ENCODE measurements around the gene LRRK1. TPM values are rescaled to one million over a fixed set of nuclear protein-coding genes. Genes with fewer than 3 reads are reported as not detected.
A peak's percentile ranks its signal among the peaks of the same experiment; 100 is the strongest.

LRRK1 gene
- total and polyA plus RNA-seq, 2 of the 13 experiments (the other 11 are each of a cell fraction or from before 2014, with no cell fraction given), result 0.13 to 1.2 TPM

GRCh38 chr15:101063891-101064794, 145.0 kb downstream of the LRRK1 start:
- Histone ChIP-seq H2AFZ (ENCODE audit: low read length) (no peak overlapping the region), H4K20me1 (ENCODE audit: insufficient read depth, low read length) (no peaks in the 10 kb centered on the region), H3K9ac (ENCODE audit: insufficient read depth, low read depth, low read length) (peak overlapping the region; percentile 63), H3K4me1 (ENCODE audit: insufficient read depth, low read length) (peaks cover 71% of the 10 kb centered on the region), H3K27me3 (ENCODE audit: control insufficient read depth in 1 of 2, insufficient read depth in 2 of 2, low read length in 2 of 2) (no peaks in the 10 kb centered on the region), H3K79me2 (ENCODE audit: insufficient read depth, low read length) (no peaks in the 10 kb centered on the region), H3K4me3 (replicated peaks in 1 of 3; ENCODE audit: insufficient read depth in 1 of 3, low read depth in 2 of 3, low read length in 3 of 3) (peak overlapping the region in 1 of 3 experiments; percentile 21; a peak in 1 of 6 replicates), H3K9me3 (ENCODE audit: low read length) (no peaks in the 10 kb centered on the region), H3K4me2 (ENCODE audit: low read depth, low read length) (peak overlapping the region; percentile 54), H3K36me3 (replicated peaks in 1 of 2; ENCODE audit: control insufficient read depth in 1 of 2, insufficient read depth in 2 of 2, low read length in 2 of 2) (peaks cover 1 to 4% of the 10 kb centered on the region in 2 experiments; a peak in 2 of 5 replicates), H3K27ac (ENCODE audit: extremely low read length, insufficient read depth, low read length) (peak overlapping the region; percentile 59)
- intact Hi-C loops (cut with micrococcal nuclease; ENCODE audit: unreplicated experiment) (no loop called here), in situ Hi-C loops (cut with HindIII; ENCODE audit: extremely low pct_ligation_motif_present, low pct_unique_long_range_greater_than_20kb) (no loop called here)
- BruUV-seq (replicated peaks), result no TSS peak
- FAIRE-seq, result no peak
- peak; percentile 50 for ATAC-seq
- 42% methylated on average over 20 of the region's 30 CpGs for WGBS (ENCODE audit: low lambda C conversion rate)
- POLR2A ChIA-PET, result interaction anchor here (1.8 kb wide), 1 partner anchor 26 kb away, joined by 4 read pairs; no protein-coding TSS in a partner anchor
- DNase-seq (ENCODE audit: low spot score), result peak; percentile 58
- CTCF ChIA-PET (ENCODE audit: low intra/inter-chr PET ratio, low total read pairs), result no interaction called here
- peak; percentile 7; the same call in 1 of the 2 replicates for TF ChIP-seq SOX5 (CRISPR knock-in tag; IDR thresholded peaks at IDR 0.05; ENCODE audit: borderline replicate concordance)
- 0 out of 2 replicates have a peak, but pooled peaks have one; percentile 37 for TF ChIP-seq NFKB2 (CRISPR knock-in tag; IDR thresholded peaks at IDR 0.05; ENCODE audit: borderline replicate concordance)
- peak; percentile 14 for TF ChIP-seq SRSF1 (optimal IDR thresholded peaks at IDR 0.05; ENCODE audit: low read depth, low read length)
- TF ChIP-seq ZNF205 (CRISPR knock-in tag; IDR thresholded peaks at IDR 0.05), result peak; percentile 31; the same call in 1 of the 2 replicates
- TF ChIP-seq ZFX (CRISPR knock-in tag; IDR thresholded peaks at IDR 0.05; ENCODE audit: low read depth), result peak; percentile 64
- peak; percentile 35 for TF ChIP-seq PATZ1 (CRISPR knock-in tag; IDR thresholded peaks at IDR 0.05)
- TF ChIP-seq MTA1 (CRISPR knock-in tag; IDR thresholded peaks at IDR 0.05; ENCODE audit: borderline replicate concordance), result peak; percentile 17; the same call in 1 of the 2 replicates
- peak; percentile 68 for TF ChIP-seq ZNF281 (CRISPR knock-in tag; IDR thresholded peaks at IDR 0.05; ENCODE audit: borderline replicate concordance)
- TF ChIP-seq ZNF574 (CRISPR knock-in tag; IDR thresholded peaks at IDR 0.05), result 0 out of 2 replicates have a peak, but pooled peaks have one; percentile 22
- 0 out of 2 replicates have a peak, but pooled peaks have one; percentile 8 for TF ChIP-seq SAP130 (CRISPR knock-in tag; IDR thresholded peaks at IDR 0.05; ENCODE audit: low read depth)
- TF ChIP-seq ZNF276 (CRISPR knock-in tag; IDR thresholded peaks at IDR 0.05; ENCODE audit: low read depth), result no peak
